Transverse colon (tissue), 4 donors: ENCODE results near the gene PLCH1. TPM values are rescaled to one million over a fixed set of nuclear protein-coding genes. Genes with fewer than 3 reads are reported as not detected.

Source experiments
- DNase-seq: peaks from one replicate; pipeline ENCODE4 v3.0.0-alpha.2; 2019
- H3K27ac ChIP-seq, 4 donors: fragments of 200-600 bp; sonication (generic); 2 replicates each; pipeline ENCODE4 v1.5.1; 2016 to 2018; ENCODE audit warnings: inconsistent platforms in 4 of 4
- H3K27me3 ChIP-seq: fragments of 200-600 bp; sonication (generic); 2 replicates; pipeline ENCODE4 v1.5.1; 2017; ENCODE audit warnings: inconsistent platforms
- H3K36me3 ChIP-seq, 4 donors: fragments of 200-600 bp; sonication (generic); 2 replicates each; pipeline ENCODE4 v1.5.1; 2017 to 2019; ENCODE audit warnings: inconsistent platforms in 4 of 4
- H3K4me1 ChIP-seq, 4 donors: fragments of 200-600 bp; sonication (generic); 2 replicates each; pipeline ENCODE4 v1.5.1; 2017 to 2020; ENCODE audit warnings: inconsistent platforms in 4 of 4
- H3K4me3 ChIP-seq, 4 donors: fragments of 200-600 bp; sonication (generic); 1 replicate in 1 of 4; 2 replicates in 3 of 4; pipeline versions ENCODE4 v1.5.1 to v1.6.1; 2017 to 2019; ENCODE audit warnings: inconsistent platforms in 4 of 4
- H3K9me3 ChIP-seq, 2 donors: fragments of 200-600 bp; sonication (generic); 2 replicates each; pipeline ENCODE4 v1.5.1; 2017 to 2019; ENCODE audit warnings: inconsistent platforms in 2 of 2
- EP300 ChIP-seq: sonication (generic); formaldehyde crosslinking; IDR thresholded peaks from one replicate; pipeline ENCODE4 v1.6.1; 2017; ENCODE audit warnings: antibody characterized with exemption, low read depth
- POLR2A ChIP-seq: fragments of 450-650 bp; IDR thresholded peaks from one replicate; pipeline ENCODE4 v1.6.1; 2016; ENCODE audit warnings: antibody characterized with exemption, mild to moderate bottlenecking, moderate library complexity
- POLR2AphosphoS5 ChIP-seq, 3 donors: sonication (generic); formaldehyde crosslinking; IDR thresholded peaks; one replicate each; pipeline ENCODE4 v1.6.1; 2016; ENCODE audit warnings: antibody characterized with exemption in 3 of 3
- WGBS, 2 donors: methylation state at CpG; one replicate each; pipeline ENCODE4 v1.1.5; 2018; ENCODE audit warnings: low coverage in 1 of 2; 5-methylcytosine and 5-hydroxymethylcytosine counted together
- in situ Hi-C, 4 donors: fragments of 200-750 bp; cut with MboI; loops; one replicate each; pipeline versions ENCODE4 v1.15.0 to v1.15.1; 2017; ENCODE audit warnings: low sequenced_read_pairs in 3 of 4, low pct_ligation_motif_present in 1 of 4, low pct_unique_long_range_greater_than_20kb in 1 of 4
- intact Hi-C: fragments of 100-400 bp; cut with DNase I; formaldehyde crosslinking; loops from one replicate; pipeline ENCODE4 v1.15.1; 2023; ENCODE audit warnings: low total_unique reads
- total RNA-seq, 4 donors: library from RNA; depleted of rRNA; stranded (reverse); fragments of >200 nt; gene quantifications; one replicate each; pipeline ENCODE4 v1.1.0, GENCODE V29; 2016
- TF ChIP-seq, protein P1 (sequence below), 5 experiments: fragments of 200-600 bp in 3 of 5; fragments of 450-650 bp in 2 of 5; sonication (generic) in 3 of 5; IDR thresholded peaks; 1 replicate in 2 of 5; 2 replicates in 3 of 5; pipeline ENCODE4 v1.5.1; 2016 to 2017; ENCODE audit warnings: antibody characterized with exemption in 5 of 5, inconsistent platforms in 3 of 5, mild to moderate bottlenecking in 2 of 5, moderate library complexity in 1 of 5

The PLCH1 gene
- total RNA-seq, 4 donors from 2014 or later, result 8.2 to 33.4 (median 8.5) TPM

DNA sequence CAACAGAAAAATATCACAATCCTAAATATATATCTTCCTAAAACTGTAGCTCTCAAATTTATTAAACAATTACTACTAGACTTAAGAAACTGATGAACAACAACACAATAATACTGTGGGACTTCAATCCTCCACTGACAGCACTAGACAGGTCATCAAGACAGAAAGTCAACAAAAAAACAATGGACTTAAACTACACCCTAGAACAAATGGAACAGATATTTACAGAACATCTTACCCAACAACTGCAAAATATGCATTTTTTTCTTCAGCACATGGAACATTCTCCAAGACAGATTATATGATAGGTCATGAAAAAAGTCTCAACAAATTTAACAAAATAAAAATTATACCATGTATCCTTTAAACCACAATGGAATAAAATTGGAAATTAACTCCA, 133.4 kb downstream of the PLCH1 start:
- TF ChIP-seq EP300, result no peak
- TF ChIP-seq, protein P1, sequence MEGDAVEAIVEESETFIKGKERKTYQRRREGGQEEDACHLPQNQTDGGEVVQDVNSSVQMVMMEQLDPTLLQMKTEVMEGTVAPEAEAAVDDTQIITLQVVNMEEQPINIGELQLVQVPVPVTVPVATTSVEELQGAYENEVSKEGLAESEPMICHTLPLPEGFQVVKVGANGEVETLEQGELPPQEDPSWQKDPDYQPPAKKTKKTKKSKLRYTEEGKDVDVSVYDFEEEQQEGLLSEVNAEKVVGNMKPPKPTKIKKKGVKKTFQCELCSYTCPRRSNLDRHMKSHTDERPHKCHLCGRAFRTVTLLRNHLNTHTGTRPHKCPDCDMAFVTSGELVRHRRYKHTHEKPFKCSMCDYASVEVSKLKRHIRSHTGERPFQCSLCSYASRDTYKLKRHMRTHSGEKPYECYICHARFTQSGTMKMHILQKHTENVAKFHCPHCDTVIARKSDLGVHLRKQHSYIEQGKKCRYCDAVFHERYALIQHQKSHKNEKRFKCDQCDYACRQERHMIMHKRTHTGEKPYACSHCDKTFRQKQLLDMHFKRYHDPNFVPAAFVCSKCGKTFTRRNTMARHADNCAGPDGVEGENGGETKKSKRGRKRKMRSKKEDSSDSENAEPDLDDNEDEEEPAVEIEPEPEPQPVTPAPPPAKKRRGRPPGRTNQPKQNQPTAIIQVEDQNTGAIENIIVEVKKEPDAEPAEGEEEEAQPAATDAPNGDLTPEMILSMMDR (IDR thresholded peaks at IDR 0.05), result no peak
- no peak for TF ChIP-seq POLR2A
- TF ChIP-seq POLR2AphosphoS5 (IDR thresholded peaks at IDR 0.05), result no peak

DNA sequence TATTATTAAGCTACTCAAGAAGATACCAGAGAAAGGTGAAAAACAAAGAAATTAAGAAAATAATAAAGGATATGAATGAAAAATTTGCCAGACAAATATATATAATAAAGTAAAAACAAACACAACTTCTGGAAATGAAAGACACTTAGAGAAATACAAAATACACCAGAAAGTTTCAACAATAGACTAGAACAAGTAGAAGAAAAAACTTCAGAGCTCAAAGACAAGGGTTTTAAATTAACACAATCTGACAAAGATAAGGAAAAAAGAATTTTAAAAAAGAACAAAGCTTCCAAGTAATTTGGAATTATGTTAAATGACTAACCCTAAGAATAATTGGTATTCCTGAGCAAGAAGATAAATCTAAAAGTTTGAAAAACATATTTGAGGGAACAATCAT, 135.3 kb downstream of the PLCH1 start:
- Histone ChIP-seq H3K4me3 (no peak overlapping the region), H3K27me3 (no peaks in the 10 kb centered on the region), H3K4me1 (no peaks in the 10 kb centered on the region), H3K36me3 (no peaks in the 10 kb centered on the region), H3K27ac (no peak overlapping the region), H3K9me3 (peaks cover 0 to 2% of the 10 kb centered on the region in 2 donors)
- no peak for DNase-seq
- intact Hi-C loops, result no loop called here
- in situ Hi-C loops, result no loop called here
- TF ChIP-seq POLR2AphosphoS5 (IDR thresholded peaks at IDR 0.05), result no peak
- TF ChIP-seq, protein P1 (IDR thresholded peaks at IDR 0.05), result no peak
- TF ChIP-seq POLR2A, result no peak
- TF ChIP-seq EP300, result no peak

More for the DNA sequence above, 133.4 kb downstream of the PLCH1 start:
- intact Hi-C loops (no loop called here), in situ Hi-C loops (no loop called here)
- H3K36me3 ChIP-seq, result no peaks in the 10 kb centered on the region
- H3K9me3 ChIP-seq, result peaks cover 2 to 3% of the 10 kb centered on the region in 2 donors
- no peaks in the 10 kb centered on the region for H3K27me3 ChIP-seq
- DNase-seq, result no peak
- no peak overlapping the region for H3K27ac ChIP-seq
- no peaks in the 10 kb centered on the region for H3K4me1 ChIP-seq
- no peak overlapping the region for H3K4me3 ChIP-seq

DNA sequence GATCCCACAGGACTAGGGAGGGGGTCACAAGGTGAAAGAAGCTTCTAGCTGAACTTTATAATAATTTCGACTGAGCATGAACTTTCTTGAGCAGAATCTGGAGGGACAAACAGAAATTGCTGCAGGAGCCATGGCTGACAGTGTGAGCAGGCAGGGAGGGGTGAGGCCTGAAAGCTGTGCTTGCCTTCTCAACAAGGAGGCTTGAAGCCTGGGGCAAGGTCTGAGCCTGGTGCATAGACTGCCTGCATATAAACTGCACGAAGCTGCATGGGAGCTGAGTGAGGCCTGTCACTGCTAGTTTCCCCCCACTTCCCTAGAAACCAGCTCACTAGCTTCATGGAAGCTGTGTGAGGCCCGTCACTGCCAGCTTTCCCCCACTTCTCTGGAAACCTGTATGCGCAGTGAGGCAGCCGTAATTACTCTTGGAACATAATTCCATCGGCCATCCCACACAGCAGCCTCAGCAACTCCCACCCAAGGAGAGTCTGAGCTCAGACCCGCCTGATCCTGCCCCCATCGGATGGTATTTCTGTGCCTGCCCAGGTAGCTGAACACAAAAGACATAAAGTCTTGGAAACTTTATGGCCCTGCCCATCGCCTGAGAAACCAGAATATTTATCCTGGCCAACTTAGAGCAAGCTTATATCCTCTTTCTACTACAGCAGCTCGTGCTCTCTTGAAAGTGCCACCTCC, 136.5 kb downstream of the PLCH1 start:
- 83 to 89% methylated on average over 2 to 10 of the region's 10 CpGs for WGBS, 2 donors
- DNase-seq, result no peak
- Histone ChIP-seq H3K27ac (no peak overlapping the region), H3K27me3 (no peaks in the 10 kb centered on the region), H3K9me3 (no peaks in the 10 kb centered on the region), H3K4me3 (no peak overlapping the region), H3K4me1 (no peaks in the 10 kb centered on the region), H3K36me3 (no peaks in the 10 kb centered on the region)
- intact Hi-C loops (no loop called here), in situ Hi-C loops (no loop called here)
- TF ChIP-seq POLR2AphosphoS5 (IDR thresholded peaks at IDR 0.05) (no peak), POLR2A (no peak), EP300 (no peak)
- TF ChIP-seq, protein P1 (IDR thresholded peaks at IDR 0.05), result no peak

DNA sequence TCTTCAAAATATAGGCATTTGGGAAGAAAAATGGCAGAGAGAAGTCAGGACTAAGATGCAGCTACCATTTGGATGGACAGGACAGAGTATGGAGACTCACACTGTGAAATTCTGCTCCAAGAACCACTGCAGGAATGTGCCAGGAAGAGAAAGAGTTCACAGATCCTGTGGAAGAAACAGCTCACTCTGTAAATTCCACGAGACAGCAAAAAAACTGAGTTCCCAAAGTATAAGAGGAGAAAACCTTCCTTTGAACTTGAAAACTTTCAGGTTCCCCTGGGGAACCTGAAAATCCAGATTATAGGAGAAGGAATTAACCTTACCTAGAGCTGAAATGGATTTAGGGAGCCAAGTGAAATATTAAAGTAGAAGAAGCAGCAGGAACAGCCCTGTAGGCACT, 137.1 kb downstream of the PLCH1 start:
- Histone ChIP-seq H3K27ac (no peak overlapping the region), H3K4me1 (no peaks in the 10 kb centered on the region), H3K4me3 (no peak overlapping the region), H3K36me3 (no peaks in the 10 kb centered on the region), H3K9me3 (no peaks in the 10 kb centered on the region), H3K27me3 (no peaks in the 10 kb centered on the region)
- intact Hi-C loops (no loop called here), in situ Hi-C loops (no loop called here)
- WGBS, 2 donors, result 67 to 68% methylated on average over 1 of the region's 1 CpG
- no peak for TF ChIP-seq POLR2A
- no peak for TF ChIP-seq POLR2AphosphoS5 (IDR thresholded peaks at IDR 0.05)
- TF ChIP-seq, protein P1 (IDR thresholded peaks at IDR 0.05), result no peak
- no peak for TF ChIP-seq EP300
- no peak for DNase-seq
